GM19193 (cell line): ENCODE measurements around the gene SMAD2.

Experiments
- POLR2A ChIP-seq: IDR thresholded peaks from 4 replicates; pipeline ENCODE4 v1.6.1; 2011; ENCODE audit not compliant: insufficient read depth, insufficient read length; ENCODE audit errors: extremely low read depth

SMAD2 gene

GRCh38 chr18:47832348-47832747, 98.1 kb downstream of the SMAD2 start:
- TF ChIP-seq POLR2A: no peak

DNA sequence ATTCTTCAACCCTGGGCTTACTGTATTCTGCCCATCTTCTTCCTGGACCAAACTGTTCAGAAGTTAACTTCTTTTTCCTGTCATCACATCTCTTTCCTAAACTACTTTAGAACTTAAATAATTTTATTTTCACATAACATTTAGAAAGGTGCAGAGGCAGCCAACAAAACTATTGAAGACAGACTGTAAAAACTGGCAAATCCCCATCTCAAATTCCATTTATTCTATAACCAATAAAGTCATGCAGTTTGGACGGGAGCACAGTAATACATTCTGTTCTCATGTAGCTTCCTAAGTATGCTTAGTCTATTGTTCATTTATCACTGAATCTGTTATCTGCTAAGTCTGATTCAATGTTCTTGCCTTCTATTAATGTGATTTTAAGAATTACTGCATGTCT, 99.1 kb downstream of the SMAD2 start:
- no peak for TF ChIP-seq POLR2A

DNA sequence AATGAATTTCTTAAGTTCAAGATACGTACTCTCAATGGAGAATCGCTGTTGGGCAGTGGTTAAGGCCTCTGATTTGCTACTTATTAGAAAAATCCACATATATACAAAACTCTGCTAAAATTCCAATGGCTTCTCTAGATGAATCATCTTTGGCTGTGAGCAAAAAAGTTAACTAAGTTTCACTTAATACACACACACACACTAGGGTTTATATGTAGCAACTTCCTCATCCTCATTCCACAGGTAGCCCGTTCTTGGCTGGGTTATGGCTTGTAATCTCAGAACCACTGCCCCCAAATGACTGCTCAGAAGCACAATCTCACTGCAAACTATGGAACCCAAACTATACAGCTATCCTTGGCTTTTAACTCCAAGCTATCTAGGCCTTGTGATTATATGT, 99.7 kb downstream of the SMAD2 start:
- TF ChIP-seq POLR2A: no peak

DNA sequence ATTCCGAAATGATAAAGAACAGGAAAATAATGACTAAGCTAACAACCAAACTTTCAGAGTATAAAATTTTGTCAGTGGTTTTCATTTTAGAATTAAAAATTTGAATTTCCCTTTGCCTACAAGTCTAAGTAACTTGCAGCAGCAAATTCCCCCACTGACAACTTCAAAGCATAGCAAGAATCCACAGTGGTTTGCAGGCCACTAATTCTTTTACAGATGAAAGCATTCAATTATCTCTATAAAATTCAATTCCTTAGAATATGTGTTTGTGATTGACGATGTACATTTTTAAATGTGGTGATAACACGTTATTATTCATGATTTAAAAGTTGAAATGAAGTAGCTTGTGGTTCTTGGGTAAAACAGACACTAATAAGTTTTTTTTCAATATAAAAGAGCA, 100.6 kb downstream of the SMAD2 start:
- no peak for TF ChIP-seq POLR2A

DNA sequence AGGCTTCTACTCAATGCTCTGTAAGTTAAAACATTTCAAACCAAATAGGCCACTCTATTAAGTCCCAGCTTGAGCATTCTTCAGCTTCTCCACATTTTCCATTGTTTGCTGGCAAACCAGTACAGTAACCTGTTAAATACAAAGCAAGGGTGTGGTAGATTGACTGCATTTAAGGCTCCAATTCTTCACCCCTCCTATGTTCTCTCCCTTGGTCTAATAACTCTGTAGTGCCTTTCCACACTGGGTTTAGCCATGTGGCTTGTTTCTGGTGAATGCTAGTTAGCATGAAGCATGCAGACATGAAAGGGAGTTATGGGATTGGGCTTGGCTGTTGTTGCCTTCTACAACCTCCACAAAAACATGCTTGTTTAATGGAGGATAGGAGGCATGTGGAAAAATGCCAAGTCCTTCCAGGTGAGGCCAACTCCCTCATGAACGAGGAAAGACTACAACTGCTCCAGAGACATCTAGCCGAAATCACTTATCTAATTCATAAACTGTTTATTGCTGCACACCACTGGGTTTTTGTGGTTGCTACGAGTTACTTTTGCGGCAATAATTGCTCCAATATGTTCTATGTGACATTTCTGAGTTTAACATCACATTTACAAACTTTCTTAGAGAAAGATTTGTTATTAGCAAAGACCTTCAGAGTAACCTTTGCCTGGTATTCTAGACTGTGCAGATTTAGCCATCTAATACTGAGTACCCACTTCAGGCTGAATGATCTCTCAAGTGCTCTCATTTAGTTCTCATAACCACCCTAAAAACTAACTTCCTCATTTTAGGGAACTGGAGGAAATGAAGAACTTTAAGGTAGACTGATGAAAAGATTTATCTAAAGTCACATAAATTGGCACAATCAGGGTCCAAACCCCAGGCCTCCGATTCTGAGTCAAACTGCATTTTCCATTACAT, 104.0 kb downstream of the SMAD2 start:
- TF ChIP-seq POLR2A: no peak

DNA sequence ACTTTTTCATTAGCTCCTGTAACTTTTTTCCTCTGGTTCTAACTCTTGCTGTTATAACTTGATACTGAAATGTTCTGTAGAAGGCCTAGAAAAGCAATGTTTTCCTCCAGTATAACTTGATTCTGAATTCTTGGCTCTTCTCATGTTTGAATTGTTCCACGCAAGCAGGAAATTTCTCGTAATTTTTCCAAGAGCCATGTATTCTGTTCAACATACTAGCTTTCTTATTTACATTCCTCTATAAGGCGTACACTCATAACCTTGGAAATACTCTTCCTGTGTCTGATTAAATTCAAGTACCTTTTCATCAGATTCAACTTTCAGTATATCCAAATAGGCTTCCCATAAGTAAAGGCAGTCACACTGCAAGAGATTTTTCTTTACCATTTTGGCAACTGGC, 109.1 kb downstream of the SMAD2 start:
- TF ChIP-seq POLR2A: no peak

GRCh38 chr18:47817795-47818077, 112.7 kb downstream of the SMAD2 start:
- no peak for TF ChIP-seq POLR2A

DNA sequence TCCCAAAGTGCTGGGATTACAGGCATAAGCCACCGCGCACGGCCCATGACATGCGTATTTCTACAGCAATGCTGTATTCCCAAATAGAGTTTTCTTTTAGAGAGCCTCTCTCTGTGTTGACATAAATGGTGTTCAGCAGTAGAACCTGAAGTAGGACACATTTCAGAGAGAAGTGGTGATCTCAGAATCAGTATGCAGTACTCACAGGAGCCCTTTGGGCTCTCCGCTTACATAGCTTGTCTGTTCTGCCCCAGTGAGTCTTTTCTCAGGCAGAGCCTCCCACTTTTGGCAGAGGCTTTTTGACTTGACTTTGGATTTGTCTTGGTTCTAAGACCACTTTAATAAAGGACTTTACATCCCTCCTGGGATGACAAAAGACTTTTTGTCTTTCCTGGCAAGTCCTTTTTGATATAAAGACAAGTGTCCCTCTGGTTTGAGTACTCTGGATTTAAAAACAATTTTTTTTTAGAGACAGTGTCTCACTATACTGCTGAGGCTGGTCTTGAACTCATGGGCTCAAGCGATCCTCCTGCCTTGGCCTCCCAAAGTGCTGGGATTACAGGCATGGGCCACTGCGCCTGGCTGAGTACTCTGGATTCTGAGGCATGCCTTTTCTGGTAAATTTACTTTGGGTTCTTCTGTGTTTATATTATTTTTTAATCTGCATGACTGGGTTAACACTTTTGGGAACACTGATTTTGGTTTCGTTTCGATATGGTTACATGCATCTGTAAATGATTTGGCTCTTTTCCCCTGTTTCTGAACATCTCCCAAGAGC, 113.3 kb downstream of the SMAD2 start:
- no peak for TF ChIP-seq POLR2A

DNA sequence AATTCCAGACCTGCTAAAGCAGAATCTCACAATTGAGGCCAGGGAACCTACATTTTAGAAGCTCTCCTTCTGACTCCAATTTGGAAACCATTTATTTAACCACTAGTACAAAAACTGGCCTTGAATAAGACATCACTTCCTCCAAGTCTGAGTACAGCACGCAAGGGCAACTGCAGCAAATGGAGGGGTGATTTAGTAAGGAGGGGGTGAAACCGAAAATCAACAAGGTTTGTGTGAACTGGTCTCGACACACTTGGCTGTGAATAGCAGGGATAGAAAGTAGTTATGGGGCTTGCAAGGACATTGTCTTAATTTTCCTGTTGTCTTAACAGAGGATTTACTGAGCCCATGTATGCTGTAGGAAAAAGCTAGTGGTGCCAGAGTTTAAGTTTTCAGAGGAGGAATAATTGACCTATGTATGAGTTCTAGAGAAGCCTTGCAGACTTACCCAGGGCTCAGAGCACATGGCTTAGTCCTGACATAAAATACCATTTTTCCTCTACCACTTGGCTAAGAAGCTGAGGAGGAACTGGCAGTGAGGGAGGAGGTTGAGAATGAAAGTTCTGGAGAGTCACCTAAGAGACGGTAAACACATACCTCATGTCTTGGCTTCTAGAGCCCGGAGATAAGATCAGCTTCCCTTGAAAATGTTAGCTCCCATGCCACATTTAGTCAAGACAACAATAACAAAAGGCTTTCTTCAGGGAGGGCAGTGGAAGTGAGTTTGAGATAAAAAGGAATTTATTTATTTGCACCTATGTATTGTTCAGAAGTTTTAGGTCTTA, 114.8 kb downstream of the SMAD2 start:
- TF ChIP-seq POLR2A: no peak

DNA sequence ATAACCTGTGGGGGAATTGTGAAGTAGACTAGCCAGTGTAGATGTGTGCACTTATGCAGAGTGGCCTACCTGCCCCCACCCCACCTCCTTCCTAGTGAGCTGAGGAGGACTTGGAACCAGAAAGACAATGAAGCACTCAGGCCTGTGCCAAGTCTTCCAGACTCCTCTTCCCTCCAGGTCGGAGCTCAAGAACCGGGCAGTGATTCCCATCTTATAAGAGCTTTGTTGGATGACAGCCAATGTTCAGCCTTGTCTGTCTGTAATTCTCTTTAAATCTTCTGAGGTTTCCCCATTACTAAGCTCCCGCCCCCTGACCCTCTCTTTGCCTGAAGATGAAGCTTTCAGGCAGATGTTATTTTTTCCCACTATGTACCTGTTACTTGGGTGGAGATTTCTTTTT, 121.0 kb downstream of the SMAD2 start:
- no peak for TF ChIP-seq POLR2A

GRCh38 chr18:47802802-47803201, 127.7 kb downstream of the SMAD2 start:
- TF ChIP-seq POLR2A: no peak

DNA sequence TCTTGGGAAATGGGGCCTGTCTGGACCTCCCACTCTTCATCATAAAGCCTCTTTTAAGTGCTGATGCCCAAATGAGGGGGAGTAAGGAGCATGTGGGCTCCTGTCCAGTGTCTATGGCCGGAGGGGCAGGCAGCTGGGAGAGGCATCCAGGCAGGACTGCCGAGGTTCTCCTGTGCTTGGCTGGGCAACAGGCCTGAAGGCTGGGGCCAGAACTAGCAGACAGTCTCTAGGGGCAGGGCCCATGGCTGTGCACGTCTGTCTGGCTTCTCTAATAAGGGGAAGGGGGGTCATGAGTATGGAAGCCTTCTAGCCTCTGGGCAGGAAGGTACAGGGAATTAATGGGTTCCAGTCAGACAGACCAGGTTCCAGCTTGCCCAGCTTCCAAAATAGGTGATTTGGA, 128.6 kb downstream of the SMAD2 start:
- no peak for TF ChIP-seq POLR2A

DNA sequence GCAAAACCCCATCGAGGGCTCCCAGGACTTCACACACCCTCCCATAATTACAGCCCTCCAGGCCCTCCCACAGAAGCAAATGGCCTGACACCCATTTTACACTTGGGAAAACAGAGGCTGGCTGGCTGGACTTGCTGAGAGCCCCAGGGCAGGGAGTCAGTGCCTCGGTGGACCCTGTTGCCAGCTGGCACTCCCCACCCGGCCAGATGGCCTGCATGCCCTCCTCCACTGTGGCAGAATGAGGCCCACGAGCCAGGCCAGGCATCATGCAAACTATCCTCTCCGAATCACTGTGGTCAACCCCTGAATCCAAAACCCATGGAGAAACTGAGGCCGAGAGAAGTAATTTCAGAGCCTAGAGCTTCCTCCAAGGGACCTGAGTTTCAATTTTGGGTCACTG, 129.7 kb downstream of the SMAD2 start:
- no peak for TF ChIP-seq POLR2A

DNA sequence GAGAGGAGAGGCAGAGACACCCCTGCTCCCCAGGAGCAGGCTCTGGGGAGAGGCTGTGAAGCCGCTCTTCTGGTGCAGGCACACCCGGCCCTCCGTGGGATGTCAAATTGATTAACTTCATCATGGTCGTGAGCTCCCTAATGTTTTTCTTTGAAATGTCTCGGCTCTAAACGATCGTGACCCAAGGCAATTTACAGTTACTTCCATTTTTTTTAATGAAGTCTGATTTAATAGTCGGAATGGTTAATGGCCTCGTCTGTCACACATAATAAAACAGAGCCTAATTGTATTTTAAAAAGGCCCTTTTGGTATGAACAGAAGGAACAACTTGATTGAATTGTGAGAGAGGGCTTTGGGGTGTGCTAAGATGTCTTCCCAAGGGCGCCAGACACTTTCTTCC, 130.2 kb downstream of the SMAD2 start:
- TF ChIP-seq POLR2A: no peak

DNA sequence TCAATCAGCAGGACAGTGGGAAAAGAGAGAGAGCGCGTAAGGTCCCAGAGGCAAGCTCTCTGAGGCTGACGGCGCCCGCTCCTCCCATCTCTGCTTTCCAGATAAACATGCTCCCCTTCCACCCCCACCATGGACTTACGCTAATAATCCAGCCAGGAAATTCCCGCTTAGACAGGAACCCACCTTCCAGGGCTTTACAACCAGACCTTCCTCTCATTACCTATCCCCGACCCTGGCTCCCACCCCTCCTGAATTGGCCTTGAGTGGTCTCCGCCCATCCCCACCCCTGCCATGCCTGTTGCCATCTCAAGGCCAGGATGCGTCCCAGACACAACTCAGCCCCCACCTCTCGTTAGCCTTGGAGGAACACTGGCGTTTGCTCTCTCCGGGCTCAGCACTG, 131.1 kb downstream of the SMAD2 start:
- TF ChIP-seq POLR2A: no peak
